Breast epithelium (tissue), 3 donors: ENCODE results near the gene MANBA.
"Not testable (repeated sequence)": the region's sequence is repeated elsewhere in the genome, so short reads cannot be mapped to it uniquely, and the experiment has no call there.

Source experiments
- CTCF ChIP-seq, 3 donors: fragments of 450-650 bp; IDR thresholded peaks; one replicate each; pipeline ENCODE4 v1.5.1; 2016 to 2017; ENCODE audit warnings: antibody characterized with exemption in 3 of 3, mild to moderate bottlenecking in 3 of 3, moderate library complexity in 3 of 3
- POLR2A ChIP-seq: fragments of 450-650 bp; IDR thresholded peaks from one replicate; pipeline ENCODE4 v1.6.1; 2016; ENCODE audit warnings: antibody characterized with exemption, mild to moderate bottlenecking, moderate library complexity
- POLR2AphosphoS5 ChIP-seq, 3 donors: sonication (generic); formaldehyde crosslinking; IDR thresholded peaks; one replicate each; pipeline ENCODE4 v1.6.1; 2017; ENCODE audit warnings: antibody characterized with exemption in 3 of 3

GRCh38 chr4:102718833-102719575 lies 41.8 kb downstream of the MANBA start:
- TF ChIP-seq CTCF (IDR thresholded peaks at IDR 0.05); POLR2A; POLR2AphosphoS5 (IDR thresholded peaks at IDR 0.05): not testable (repeated sequence)
